ENCODE measurements around the gene DPH1.
A peak's percentile ranks its signal among the peaks of the same experiment; 100 is the strongest.

DPH1 gene

GRCh38 chr17:2037155-2037554, 7.2 kb downstream of the DPH1 start:
- DNase-seq (ENCODE audit: extremely low read depth, low read depth), result no peak
- H3K4me3 ChIP-seq (replicated peaks; ENCODE audit: low read depth, low read length), result no peak overlapping the region
- TF ChIP-seq CTCF (IDR thresholded peaks at IDR 0.05; ENCODE audit: low read depth, low read length, missing control alignments), result no peak

- TF ChIP-seq CTCF (IDR thresholded peaks at IDR 0.05; ENCODE audit: low read depth, low read length, missing control alignments), result no peak
- no peak for DNase-seq (ENCODE audit: extremely low read depth, low read depth)
- no peak overlapping the region for H3K4me3 ChIP-seq (replicated peaks; ENCODE audit: low read depth, low read length)
These were observed 10.4 kb downstream of the DPH1 start for GRCh38 chr17:2040219-2040827.

- H3K4me3 ChIP-seq (replicated peaks; ENCODE audit: low read depth, low read length), result peak overlapping the region; percentile 71
- DNase-seq (ENCODE audit: extremely low read depth, low read depth), result no peak
- no peak for TF ChIP-seq CTCF (IDR thresholded peaks at IDR 0.05; ENCODE audit: low read depth, low read length, missing control alignments)
These were observed 11.1 kb downstream of the DPH1 start for GRCh38 chr17:2040942-2041560.

- TF ChIP-seq CTCF (IDR thresholded peaks at IDR 0.05; ENCODE audit: low read depth, low read length, missing control alignments), result peak; percentile 60
- peak; percentile 85 for DNase-seq (ENCODE audit: extremely low read depth, low read depth)
- H3K4me3 ChIP-seq (replicated peaks; ENCODE audit: low read depth, low read length), result peak within 1 kb of the TSS; percentile 71
These were observed 11.8 kb downstream of the DPH1 start, which contains the start of gene OVCA2 for GRCh38 chr17:2041561-2042389. Gene OVCA2, plus strand, starts transcription at chr17:2042022. Its CDS starts 26 bp downstream, at chr17:2042048.

GRCh38 chr17:2042390-2042847, 12.5 kb downstream of the DPH1 start:
- peak overlapping the region; percentile 71 for H3K4me3 ChIP-seq (replicated peaks; ENCODE audit: low read depth, low read length)
- no peak for DNase-seq (ENCODE audit: extremely low read depth, low read depth)
- TF ChIP-seq CTCF (IDR thresholded peaks at IDR 0.05; ENCODE audit: low read depth, low read length, missing control alignments), result no peak

GRCh38 chr17:2042933-2043332, 13.0 kb downstream of the DPH1 start:
- TF ChIP-seq CTCF (IDR thresholded peaks at IDR 0.05; ENCODE audit: low read depth, low read length, missing control alignments), result no peak
- no peak for DNase-seq (ENCODE audit: extremely low read depth, low read depth)

More at GRCh38 chr17:2042933-2043332, 13.0 kb downstream of the DPH1 start:
- peak overlapping the region; percentile 71 for H3K4me3 ChIP-seq (replicated peaks; ENCODE audit: low read depth, low read length)
